Bronchial epithelial cell (primary cell): ENCODE data around the gene USH1G. TPM values are rescaled to one million over a fixed set of nuclear protein-coding genes. Genes with fewer than 3 reads are reported as not detected.

ENCODE experiments used
- DNase-seq: peaks from one replicate; pipeline ENCODE4 v3.0.0-alpha.2; 2010; ENCODE audit warnings: low read depth
- FAIRE-seq: peaks from 2 replicates; lab custom pipeline; 2011; peaks lifted over from hg19 to GRCh38; lab: Jason Lieb, UNC
- H3K27me3 ChIP-seq: 2 replicates; pipeline ENCODE4 v1.5.1; 2011; ENCODE audit warnings: low read length; ENCODE audit not compliant: control insufficient read depth, insufficient read depth
- H3K36me3 ChIP-seq: 2 replicates; pipeline ENCODE4 v1.5.1; 2011; ENCODE audit warnings: low read length; ENCODE audit not compliant: control insufficient read depth, insufficient read depth
- H3K4me3 ChIP-seq: 2 replicates; pipeline ENCODE4 v1.5.1; 2011; ENCODE audit warnings: mild to moderate bottlenecking, low read depth, low read length, control low read depth
- CTCF ChIP-seq: IDR thresholded peaks from 2 replicates; pipeline ENCODE4 v1.5.1; 2011; ENCODE audit warnings: mild to moderate bottlenecking, moderate library complexity, low read length, control low read depth, inconsistent platforms; ENCODE audit not compliant: insufficient read depth, severe bottlenecking
- total RNA-seq: library from RNA; depleted of rRNA; stranded (reverse); fragments of >200 nt; gene quantifications from 2 replicates; pipeline ENCODE4 v1.2.1, GENCODE V29; 2014

Gene USH1G
- total RNA-seq, 1 donor from 2014 or later, result 1.1 TPM

- DNase-seq, result no peak
Measured at GRCh38 chr17:74868908-74869255, 54.2 kb downstream of the USH1G start.

GRCh38 chr17:74868251-74868907 is 54.7 kb downstream of the USH1G start:
- FAIRE-seq, result no peak
- TF ChIP-seq CTCF, result no peak
- Histone ChIP-seq H3K4me3 (no peak overlapping the region), H3K27me3 (no peaks in the 10 kb centered on the region), H3K36me3 (peaks cover 5% of the 10 kb centered on the region)
- no peak for DNase-seq

More at GRCh38 chr17:74868908-74869255, 54.2 kb downstream of the USH1G start:
- FAIRE-seq, result no peak
- H3K27me3 ChIP-seq, result no peaks in the 10 kb centered on the region
- H3K4me3 ChIP-seq, result no peak overlapping the region
- TF ChIP-seq CTCF, result no peak
- peaks cover 3% of the 10 kb centered on the region for H3K36me3 ChIP-seq

GRCh38 chr17:74866198-74866835 is 56.7 kb downstream of the USH1G start:
- peaks cover 3% of the 10 kb centered on the region for H3K27me3 ChIP-seq
- H3K36me3 ChIP-seq, result peaks cover 6% of the 10 kb centered on the region
- FAIRE-seq (no peak), DNase-seq (no peak)
- no peak overlapping the region for H3K4me3 ChIP-seq
- TF ChIP-seq CTCF, result no peak

Other genes starting within 250 kb of the USH1G start
- gene CD300LF, start 210.3 kb downstream of the USH1G start, total RNA-seq, result not detected in 2 replicates
- gene RAB37, start 186.0 kb downstream of the USH1G start, total RNA-seq, result under 0.01 and 0.38 TPM in 2 replicates
- gene NHERF1, start 174.6 kb downstream of the USH1G start, total RNA-seq, result 35.3 and 55.8 TPM in 2 replicates
- 35.8 and 64.5 TPM in 2 replicates for gene NAT9, start 146.9 kb downstream of the USH1G start, total RNA-seq
- under 0.01 and 0.13 TPM in 2 replicates for gene GRIN2C, start 63.4 kb downstream of the USH1G start, total RNA-seq
- 30.8 and 49.5 TPM in 2 replicates for gene FDXR, start 50.3 kb downstream of the USH1G start, total RNA-seq
- gene FADS6, start 29.6 kb downstream of the USH1G start, total RNA-seq, result 0.26 TPM in 1 of 2 replicates, not detected in the other
- gene OTOP2, start 1.0 kb upstream of the USH1G start, total RNA-seq, result under 0.01 TPM in 1 of 2 replicates, not detected in the other
- gene OTOP3, start 12.6 kb upstream of the USH1G start, total RNA-seq, result under 0.01 and 0.26 TPM in 2 replicates
- 5.5 and 6.4 TPM in 2 replicates for gene HID1, start 49.5 kb upstream of the USH1G start, total RNA-seq
- 4.7 and 6.1 TPM in 2 replicates for gene CDR2L, start 64.4 kb upstream of the USH1G start, total RNA-seq
- 23.8 and 41.6 TPM in 2 replicates for gene MRPL58, start 89.4 kb upstream of the USH1G start, total RNA-seq
- gene ATP5PD, start 123.7 kb upstream of the USH1G start, total RNA-seq, result 239 and 277 TPM in 2 replicates
- 5.0 and 7.8 TPM in 2 replicates for gene KCTD2, start 124.0 kb upstream of the USH1G start, total RNA-seq
- gene SLC16A5, start 164.7 kb upstream of the USH1G start, total RNA-seq, result 15.0 and 18.1 TPM in 2 replicates
- 1.8 and 3.2 TPM in 2 replicates for gene ARMC7, start 186.7 kb upstream of the USH1G start, total RNA-seq
- 47.0 and 57.1 TPM in 2 replicates for gene NT5C, start 208.5 kb upstream of the USH1G start, total RNA-seq
- 182 and 188 TPM in 2 replicates for gene JPT1, start 231.3 kb upstream of the USH1G start, total RNA-seq